Uterus (tissue), 4 donors: ENCODE results near the gene SLC6A18. TPM values are rescaled to one million over a fixed set of nuclear protein-coding genes. Genes with fewer than 3 reads are reported as not detected.

Experiments used
- DNase-seq, 2 donors: peaks; one replicate each; pipeline ENCODE4 v3.0.0-alpha.2; 2019 to 2020
- H3K27ac ChIP-seq, 2 donors: fragments of 200-600 bp; sonication (generic); 1 replicate in 1 of 2; 2 replicates in 1 of 2; pipeline ENCODE4 v1.5.1; 2016 to 2018
- H3K27me3 ChIP-seq, 2 donors: fragments of 200-600 bp; sonication (generic); one replicate each; pipeline ENCODE4 v1.5.1; 2018 to 2019; ENCODE audit warnings: control low read depth in 1 of 2
- H3K36me3 ChIP-seq, 2 donors: fragments of 200-600 bp; sonication (generic); one replicate each; pipeline ENCODE4 v1.5.1; 2019; ENCODE audit warnings: control low read depth in 1 of 2
- H3K4me1 ChIP-seq, 2 donors: fragments of 200-600 bp; sonication (generic); one replicate each; pipeline ENCODE4 v1.5.1; 2018 to 2019; ENCODE audit warnings: control low read depth in 1 of 2
- H3K4me3 ChIP-seq, 2 donors: fragments of 200-600 bp; sonication (generic); 1 replicate in 1 of 2; 2 replicates in 1 of 2; pipeline ENCODE4 v1.5.1; 2018 to 2019; ENCODE audit warnings: mild to moderate bottlenecking in 1 of 2
- H3K9me3 ChIP-seq, 2 donors: fragments of 200-600 bp; sonication (generic); one replicate each; pipeline ENCODE4 v1.5.1; 2019; ENCODE audit warnings: control low read depth in 1 of 2
- POLR2A ChIP-seq, 2 donors: fragments of 450-650 bp; IDR thresholded peaks; one replicate each; pipeline ENCODE4 v1.6.1; 2016; ENCODE audit warnings: antibody characterized with exemption in 2 of 2, mild to moderate bottlenecking in 1 of 2, moderate library complexity in 1 of 2
- intact Hi-C: fragments of 100-400 bp; cut with DNase I; formaldehyde crosslinking; loops from one replicate; pipeline ENCODE4 v1.15.1; 2023; ENCODE audit warnings: low total_unique reads
- total RNA-seq, 4 donors: library from RNA; depleted of rRNA in 3 of 4; stranded (reverse); fragments of >200 nt in 3 of 4; gene quantifications; one replicate each; pipeline versions ENCODE4 v1.1.0 to v1.2.4, GENCODE V29; 2014 to 2023
- TF ChIP-seq, protein P1 (sequence below), 4 experiments: fragments of 200-600 bp in 2 of 4; fragments of 450-650 bp in 2 of 4; sonication (generic) in 2 of 4; IDR thresholded peaks; one replicate each; pipeline ENCODE4 v1.5.1; 2016 to 2019; ENCODE audit warnings: antibody characterized with exemption in 4 of 4, mild to moderate bottlenecking in 2 of 4, moderate library complexity in 1 of 4
- donor health status: DM: yes; HTN: yes; CAD: no.

SLC6A18 gene
- total RNA-seq, 4 donors from 2014 or later: not detected

DNA sequence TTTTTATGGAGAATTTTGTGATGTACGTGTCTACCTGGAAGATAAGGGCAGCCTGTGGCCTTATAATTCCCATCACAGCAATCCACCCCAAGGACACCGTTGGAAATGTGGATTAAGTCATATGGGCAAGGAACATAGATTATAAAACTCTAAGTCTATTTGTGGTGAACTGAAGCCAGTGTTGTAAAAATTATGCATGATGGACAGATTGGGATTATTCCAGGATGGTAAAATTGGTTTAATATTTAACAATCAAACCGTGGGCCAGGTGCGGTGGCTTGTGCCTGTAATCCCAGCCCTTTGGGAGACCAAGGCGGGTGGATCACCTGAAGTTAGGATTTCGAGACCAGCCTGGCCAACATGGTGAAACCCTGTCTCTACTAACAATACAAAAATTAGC is 36.7 kb upstream of the SLC6A18 start:
- no peak for DNase-seq
- intact Hi-C loops: no loop called here

DNA sequence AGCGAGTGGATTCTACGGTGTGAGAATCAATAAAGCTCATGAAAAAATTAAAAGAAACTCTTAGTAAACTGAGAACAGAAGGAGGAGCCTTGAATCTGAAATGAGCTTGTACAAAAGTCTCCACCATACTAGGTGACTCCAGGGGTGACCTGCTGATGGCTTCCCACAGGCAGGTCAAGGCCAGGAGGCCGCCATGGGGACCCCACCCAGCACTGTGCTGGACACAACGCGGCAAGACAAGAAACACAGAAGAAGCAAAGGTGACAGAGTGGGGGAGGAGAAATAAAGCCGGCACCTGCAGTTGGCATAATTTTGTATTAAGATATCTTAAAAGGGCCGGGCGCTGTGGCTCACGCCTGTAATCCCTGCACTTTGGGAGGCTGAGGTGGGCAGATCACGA is 35.9 kb upstream of the SLC6A18 start:
- intact Hi-C loops: no loop called here
- DNase-seq: no peak

More for the DNA sequence above, 36.7 kb upstream of the SLC6A18 start:
- Histone ChIP-seq H3K27ac (no peak overlapping the region), H3K4me1 (no peaks in the 10 kb centered on the region), H3K36me3 (no peaks in the 10 kb centered on the region), H3K27me3 (no peaks in the 10 kb centered on the region), H3K4me3 (no peak overlapping the region), H3K9me3 (no peaks in the 10 kb centered on the region)
- TF ChIP-seq, protein P1, sequence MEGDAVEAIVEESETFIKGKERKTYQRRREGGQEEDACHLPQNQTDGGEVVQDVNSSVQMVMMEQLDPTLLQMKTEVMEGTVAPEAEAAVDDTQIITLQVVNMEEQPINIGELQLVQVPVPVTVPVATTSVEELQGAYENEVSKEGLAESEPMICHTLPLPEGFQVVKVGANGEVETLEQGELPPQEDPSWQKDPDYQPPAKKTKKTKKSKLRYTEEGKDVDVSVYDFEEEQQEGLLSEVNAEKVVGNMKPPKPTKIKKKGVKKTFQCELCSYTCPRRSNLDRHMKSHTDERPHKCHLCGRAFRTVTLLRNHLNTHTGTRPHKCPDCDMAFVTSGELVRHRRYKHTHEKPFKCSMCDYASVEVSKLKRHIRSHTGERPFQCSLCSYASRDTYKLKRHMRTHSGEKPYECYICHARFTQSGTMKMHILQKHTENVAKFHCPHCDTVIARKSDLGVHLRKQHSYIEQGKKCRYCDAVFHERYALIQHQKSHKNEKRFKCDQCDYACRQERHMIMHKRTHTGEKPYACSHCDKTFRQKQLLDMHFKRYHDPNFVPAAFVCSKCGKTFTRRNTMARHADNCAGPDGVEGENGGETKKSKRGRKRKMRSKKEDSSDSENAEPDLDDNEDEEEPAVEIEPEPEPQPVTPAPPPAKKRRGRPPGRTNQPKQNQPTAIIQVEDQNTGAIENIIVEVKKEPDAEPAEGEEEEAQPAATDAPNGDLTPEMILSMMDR (IDR thresholded peaks at IDR 0.05): no peak
- TF ChIP-seq POLR2A (IDR thresholded peaks at IDR 0.05): no peak

DNA sequence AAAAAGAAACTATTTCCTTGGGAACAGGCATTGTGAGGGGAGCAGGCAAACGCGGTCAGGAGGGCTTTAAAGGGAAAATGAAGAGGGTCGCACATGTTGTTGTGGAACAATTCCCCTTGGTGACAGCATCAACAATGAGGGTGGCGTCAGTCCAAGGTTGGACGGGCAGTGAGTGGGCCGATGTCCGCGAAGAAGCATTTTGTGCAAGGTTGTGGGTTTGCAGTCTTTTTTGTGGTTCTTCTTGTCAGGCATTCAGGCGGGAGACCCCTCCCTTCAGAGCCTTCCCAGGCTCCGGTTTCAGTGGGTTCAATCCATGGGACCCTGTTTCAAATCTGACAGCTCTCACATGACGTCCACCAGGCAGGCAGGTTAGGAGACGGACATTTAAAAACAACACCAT is 34.9 kb upstream of the SLC6A18 start:
- intact Hi-C loops: no loop called here
- no peak for DNase-seq
- no peak overlapping the region for H3K4me3 ChIP-seq
- no peaks in the 10 kb centered on the region for H3K36me3 ChIP-seq
- H3K9me3 ChIP-seq: no peaks in the 10 kb centered on the region
- TF ChIP-seq POLR2A (IDR thresholded peaks at IDR 0.05): no peak
- TF ChIP-seq, protein P1 (IDR thresholded peaks at IDR 0.05): no peak
- H3K27me3 ChIP-seq: no peaks in the 10 kb centered on the region
- no peaks in the 10 kb centered on the region for H3K4me1 ChIP-seq
- H3K27ac ChIP-seq: no peak overlapping the region

More for the DNA sequence above, 35.9 kb upstream of the SLC6A18 start:
- no peaks in the 10 kb centered on the region for H3K27me3 ChIP-seq
- no peak overlapping the region for H3K27ac ChIP-seq
- no peak overlapping the region for H3K4me3 ChIP-seq
- no peaks in the 10 kb centered on the region for H3K4me1 ChIP-seq
- H3K36me3 ChIP-seq: no peaks in the 10 kb centered on the region
- no peaks in the 10 kb centered on the region for H3K9me3 ChIP-seq
- TF ChIP-seq, protein P1 (IDR thresholded peaks at IDR 0.05): no peak
- no peak for TF ChIP-seq POLR2A (IDR thresholded peaks at IDR 0.05)

DNA sequence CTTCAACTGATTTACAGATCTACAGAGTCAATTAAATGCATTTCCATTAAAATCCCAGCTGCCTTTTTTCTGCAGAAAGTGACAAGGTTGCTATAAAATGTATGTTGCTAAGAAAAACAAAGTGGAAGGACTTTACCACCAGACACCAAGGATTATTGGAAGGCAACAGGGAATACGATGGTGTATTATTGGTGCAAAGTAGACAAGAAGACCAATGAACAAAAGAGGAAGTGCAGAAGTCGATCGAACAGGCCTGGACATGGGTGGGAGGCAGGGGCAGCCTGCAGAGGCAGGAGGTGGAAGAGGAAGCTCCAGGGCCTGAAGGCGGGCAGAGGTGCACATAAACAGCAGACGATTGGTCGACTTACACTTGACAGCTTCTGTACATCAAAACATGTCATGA is 34.3 kb upstream of the SLC6A18 start:
- no peaks in the 10 kb centered on the region for H3K4me1 ChIP-seq
- no peak overlapping the region for H3K4me3 ChIP-seq
- no peaks in the 10 kb centered on the region for H3K9me3 ChIP-seq
- H3K27me3 ChIP-seq: no peaks in the 10 kb centered on the region
- TF ChIP-seq POLR2A (IDR thresholded peaks at IDR 0.05): no peak
- TF ChIP-seq, protein P1 (IDR thresholded peaks at IDR 0.05): no peak
- H3K36me3 ChIP-seq: no peaks in the 10 kb centered on the region
- DNase-seq: no peak
- H3K27ac ChIP-seq: no peak overlapping the region
- intact Hi-C loops: no loop called here

DNA sequence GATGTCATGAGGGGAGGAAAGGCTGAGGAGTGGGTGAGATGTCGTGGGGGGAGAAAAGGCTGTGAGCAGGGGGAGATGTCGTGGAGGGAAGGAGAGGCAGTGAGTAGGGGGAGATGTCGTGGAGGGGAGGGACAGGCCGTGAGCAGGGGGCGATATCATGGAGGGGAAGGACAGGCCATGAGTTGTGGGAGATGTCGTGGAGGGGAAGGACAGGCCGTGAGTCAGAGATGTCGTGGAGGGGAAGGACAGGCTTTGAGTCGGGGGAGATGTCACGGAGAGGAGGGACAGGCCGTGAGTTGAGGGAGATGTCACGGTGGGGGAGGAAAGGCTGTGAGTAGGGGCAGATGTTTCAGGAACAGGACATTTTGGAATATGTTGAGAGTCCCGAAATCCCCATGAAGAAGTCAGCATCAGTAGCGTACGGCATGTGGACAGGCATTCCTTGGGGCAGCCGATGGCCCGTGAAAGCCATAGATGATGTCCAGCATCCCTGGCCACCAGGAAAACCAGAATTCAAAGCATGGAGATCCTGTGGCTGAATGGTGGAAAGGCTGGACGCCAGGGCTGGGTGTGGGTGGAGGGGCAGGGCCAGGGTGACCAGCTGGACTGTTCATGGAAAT is 32.1 kb upstream of the SLC6A18 start:
- Histone ChIP-seq H3K27ac (no peak overlapping the region), H3K27me3 (no peaks in the 10 kb centered on the region), H3K9me3 (no peaks in the 10 kb centered on the region), H3K4me3 (no peak overlapping the region), H3K36me3 (no peaks in the 10 kb centered on the region), H3K4me1 (no peaks in the 10 kb centered on the region)
- no peak for DNase-seq
- intact Hi-C loops: no loop called here
- TF ChIP-seq, protein P1 (IDR thresholded peaks at IDR 0.05): no peak
- no peak for TF ChIP-seq POLR2A (IDR thresholded peaks at IDR 0.05)
